ENCODE data around the gene TAB2.

DNA sequence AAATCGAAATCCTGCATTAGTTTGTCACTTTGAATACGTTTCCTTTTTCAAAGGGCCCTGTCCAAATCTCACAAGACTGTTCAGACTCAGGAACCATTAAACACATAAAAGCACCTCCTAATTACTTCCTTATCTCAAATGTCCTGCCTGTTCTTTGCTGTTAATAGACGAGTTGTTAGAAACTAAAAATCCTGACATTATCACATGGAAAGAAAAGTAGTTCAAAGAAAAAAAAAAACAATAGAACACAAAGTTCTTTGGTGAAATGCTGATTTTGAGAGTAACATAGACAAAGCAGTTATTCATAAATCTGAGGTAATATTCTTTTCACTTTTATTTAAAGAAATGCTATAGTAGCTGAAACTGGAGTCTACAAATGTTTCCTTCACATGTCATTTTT is 12.1 kb upstream of the TAB2 start:
- TF ChIP-seq EZH2 (IDR thresholded peaks at IDR 0.05; ENCODE audit: borderline replicate concordance, low read depth, low read length, severe bottlenecking) (no peak), POLR2AphosphoS5 (IDR thresholded peaks at IDR 0.05; ENCODE audit: insufficient read depth, low read depth, low read length) (no peak), POLR2A (IDR thresholded peaks at IDR 0.05; ENCODE audit: low read depth, low read length) (no peak)
- TF ChIP-seq, protein P1, sequence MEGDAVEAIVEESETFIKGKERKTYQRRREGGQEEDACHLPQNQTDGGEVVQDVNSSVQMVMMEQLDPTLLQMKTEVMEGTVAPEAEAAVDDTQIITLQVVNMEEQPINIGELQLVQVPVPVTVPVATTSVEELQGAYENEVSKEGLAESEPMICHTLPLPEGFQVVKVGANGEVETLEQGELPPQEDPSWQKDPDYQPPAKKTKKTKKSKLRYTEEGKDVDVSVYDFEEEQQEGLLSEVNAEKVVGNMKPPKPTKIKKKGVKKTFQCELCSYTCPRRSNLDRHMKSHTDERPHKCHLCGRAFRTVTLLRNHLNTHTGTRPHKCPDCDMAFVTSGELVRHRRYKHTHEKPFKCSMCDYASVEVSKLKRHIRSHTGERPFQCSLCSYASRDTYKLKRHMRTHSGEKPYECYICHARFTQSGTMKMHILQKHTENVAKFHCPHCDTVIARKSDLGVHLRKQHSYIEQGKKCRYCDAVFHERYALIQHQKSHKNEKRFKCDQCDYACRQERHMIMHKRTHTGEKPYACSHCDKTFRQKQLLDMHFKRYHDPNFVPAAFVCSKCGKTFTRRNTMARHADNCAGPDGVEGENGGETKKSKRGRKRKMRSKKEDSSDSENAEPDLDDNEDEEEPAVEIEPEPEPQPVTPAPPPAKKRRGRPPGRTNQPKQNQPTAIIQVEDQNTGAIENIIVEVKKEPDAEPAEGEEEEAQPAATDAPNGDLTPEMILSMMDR (IDR thresholded peaks at IDR 0.05; ENCODE audit: extremely low read depth in 1 of 2, insufficient read depth in 1 of 2, low read depth in 1 of 2, low read length in 2 of 2) = no peak
- TF ChIP-seq, protein P2, sequence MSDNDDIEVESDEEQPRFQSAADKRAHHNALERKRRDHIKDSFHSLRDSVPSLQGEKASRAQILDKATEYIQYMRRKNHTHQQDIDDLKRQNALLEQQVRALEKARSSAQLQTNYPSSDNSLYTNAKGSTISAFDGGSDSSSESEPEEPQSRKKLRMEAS (IDR thresholded peaks at IDR 0.05; ENCODE audit: insufficient read depth, insufficient read length) = no peak

Data from endothelial cell of umbilical vein (primary cell).